D341Med (cell line): ENCODE data around the gene GNLY.

ENCODE experiments used
- DNase-seq: peaks from one replicate; pipeline ENCODE4 v3.0.0; 2012; ENCODE audit warnings: low spot score

The GNLY gene

DNA sequence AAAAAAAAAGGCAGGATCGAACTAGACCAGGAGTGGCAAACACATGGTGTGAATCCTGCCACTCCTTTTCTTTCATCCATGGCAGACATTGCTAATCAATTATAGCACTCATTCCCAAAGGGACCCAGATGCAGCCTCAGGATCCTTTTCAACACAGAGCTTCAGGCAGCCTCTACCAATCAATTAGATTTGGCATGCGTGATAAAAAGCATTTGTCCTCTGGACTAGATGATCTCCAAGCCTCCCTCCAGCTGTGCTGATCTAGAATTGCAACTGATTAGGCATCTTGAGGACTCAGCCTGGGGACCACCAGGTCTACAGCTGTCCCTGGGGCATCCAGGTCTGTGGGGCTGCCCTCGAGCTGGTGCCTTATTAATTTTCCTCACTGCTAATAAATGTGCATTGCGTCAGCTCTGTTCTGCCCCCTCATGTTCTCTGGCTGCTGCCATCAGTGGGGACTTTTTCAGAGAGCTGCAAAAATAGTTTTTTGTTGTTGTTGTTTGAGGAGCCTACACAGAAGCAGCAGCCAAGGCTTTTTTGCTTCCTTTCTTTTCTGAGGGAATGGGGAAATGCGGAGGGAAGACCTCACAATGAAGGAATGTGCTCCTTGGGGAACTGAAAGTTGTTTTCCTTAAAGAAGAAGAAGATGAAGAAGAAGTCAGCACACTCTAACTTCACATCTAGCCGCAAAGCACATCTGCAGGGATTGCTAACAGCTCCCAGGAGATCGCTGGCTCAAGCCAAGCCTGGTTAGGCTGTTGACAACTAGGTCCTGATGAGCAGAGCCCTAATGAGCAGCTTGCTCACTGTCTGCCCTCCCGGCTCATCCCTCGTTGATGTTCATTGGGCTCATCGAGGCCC is 50.8 kb downstream of the GNLY start:
- DNase-seq = peak; percentile 66

DNA sequence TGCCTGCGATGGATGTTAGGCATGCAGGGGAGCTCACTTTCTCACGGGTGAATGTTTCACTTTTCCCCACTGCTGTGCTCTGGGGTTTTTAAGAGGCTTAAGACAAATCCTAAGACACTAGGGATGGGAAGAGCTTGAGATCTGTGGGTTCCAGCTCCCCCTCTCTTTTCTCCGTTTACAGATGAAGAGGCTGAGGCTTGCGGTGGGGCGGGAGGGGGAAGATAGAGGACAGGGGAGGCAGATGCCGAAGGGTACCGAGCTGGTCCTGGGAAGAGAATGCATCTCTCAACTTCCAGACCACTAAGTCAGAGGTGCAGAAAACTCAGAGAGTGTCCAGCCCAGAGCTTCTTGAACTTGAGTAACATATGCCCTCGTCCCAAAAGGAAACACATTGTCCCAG is 51.5 kb downstream of the GNLY start:
- no peak for DNase-seq

DNA sequence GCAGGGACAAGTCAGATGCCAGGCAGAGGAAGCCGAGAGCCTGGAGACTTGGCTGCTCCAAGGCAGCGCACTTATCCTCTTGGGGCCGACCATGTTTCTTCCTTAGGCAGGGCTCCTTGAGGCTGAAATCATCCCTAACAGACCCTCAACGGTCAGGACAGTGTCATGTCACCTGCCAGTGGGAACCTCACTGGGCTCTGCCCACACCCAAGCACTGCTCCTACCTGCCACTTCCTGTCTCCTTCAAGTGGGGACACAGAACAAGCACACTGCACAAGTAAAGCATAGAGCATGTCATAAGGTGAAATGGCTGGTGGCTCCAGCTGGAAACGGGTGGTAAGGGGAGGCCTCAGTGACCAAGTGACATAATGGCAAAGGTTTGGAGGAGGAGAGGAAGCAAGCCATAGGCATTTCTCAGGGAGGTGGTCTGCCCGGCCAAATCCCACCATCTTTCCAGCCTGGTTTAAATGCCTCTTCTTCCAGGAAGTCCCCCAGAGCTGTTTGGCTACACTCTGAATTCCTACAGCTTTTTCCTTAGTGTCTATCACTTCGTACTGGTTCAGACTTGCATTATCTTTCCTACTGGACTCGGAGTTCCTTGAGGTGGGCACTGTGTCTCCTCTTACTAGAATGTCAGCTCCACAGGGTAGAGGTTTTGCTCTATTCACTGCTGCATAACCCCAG is 52.3 kb downstream of the GNLY start:
- no peak for DNase-seq

DNA sequence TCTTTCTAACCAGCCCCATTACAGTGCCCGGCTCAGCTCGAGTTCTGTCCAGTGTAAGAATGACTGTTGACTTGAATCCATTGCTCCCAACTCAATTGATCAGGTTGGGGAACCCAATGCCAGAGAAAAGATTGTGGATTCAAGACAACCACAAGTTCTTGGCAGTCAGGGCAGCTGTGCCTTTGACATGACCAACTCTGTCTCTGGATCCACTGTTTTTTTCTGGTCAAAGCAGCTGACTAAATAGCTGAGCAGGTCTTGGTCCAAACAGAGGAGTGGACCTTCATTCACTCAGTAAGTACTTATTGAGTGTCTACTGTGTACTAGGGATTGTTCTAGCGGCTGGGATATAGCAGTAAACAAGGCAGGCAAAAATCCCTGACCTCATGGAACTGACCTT is 53.3 kb downstream of the GNLY start:
- no peak for DNase-seq

DNA sequence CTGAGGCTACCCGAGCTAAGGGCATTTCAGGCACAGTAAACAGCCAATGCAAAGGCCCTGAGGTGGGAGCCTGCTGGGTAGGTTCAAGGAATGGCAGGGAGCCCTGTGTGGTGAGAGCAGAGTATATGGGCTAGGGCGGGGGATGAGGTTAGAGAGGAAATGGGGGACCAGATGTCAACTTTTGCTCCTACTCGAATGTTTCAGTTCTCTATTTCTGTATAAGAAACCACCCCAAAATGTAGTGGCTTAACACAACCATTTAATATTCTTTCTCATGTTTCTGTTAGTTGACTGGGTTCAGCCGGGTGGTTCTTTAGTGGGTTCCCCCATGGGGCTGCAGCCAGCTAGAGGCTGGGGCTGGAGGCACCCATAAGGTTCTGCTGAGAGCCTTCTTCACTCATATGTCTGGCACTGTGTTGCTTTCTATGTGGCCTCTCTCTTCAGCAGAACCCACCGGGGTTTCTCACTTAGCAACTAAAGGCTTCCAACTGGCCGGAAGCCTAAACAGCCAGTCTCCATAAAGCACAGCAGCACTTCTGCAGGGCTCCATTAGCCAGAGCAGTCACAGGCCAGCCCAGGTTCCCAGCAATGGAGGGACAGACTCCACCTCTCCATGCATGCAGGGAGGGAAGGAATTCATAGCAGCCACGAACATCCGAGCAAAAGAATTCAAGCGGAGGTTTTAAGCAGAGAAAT is 54.0 kb downstream of the GNLY start:
- DNase-seq = no peak
